SH-SY5Y (cell line): Measurements from ENCODE around the gene MADD.

Experiments
- GATA2 ChIP-seq: IDR thresholded peaks from 2 replicates; pipeline ENCODE4 v1.6.1; 2011; ENCODE audit warnings: mild to moderate bottlenecking, low read depth, low read length
- GATA3 ChIP-seq: IDR thresholded peaks from 2 replicates; pipeline ENCODE4 v1.6.1; 2011; ENCODE audit warnings: low read depth, mild to moderate bottlenecking, low read length, moderate library complexity

MADD gene

GRCh38 chr11:47269829-47270305, at the start of gene MADD:
Gene MADD (plus strand): TSS chr11:47270133.
- TF ChIP-seq GATA3: no peak
- TF ChIP-seq GATA2: no peak

GRCh38 chr11:47220401-47220821, 49.5 kb upstream of the MADD start:
- TF ChIP-seq GATA3 (no peak), GATA2 (no peak)

DNA sequence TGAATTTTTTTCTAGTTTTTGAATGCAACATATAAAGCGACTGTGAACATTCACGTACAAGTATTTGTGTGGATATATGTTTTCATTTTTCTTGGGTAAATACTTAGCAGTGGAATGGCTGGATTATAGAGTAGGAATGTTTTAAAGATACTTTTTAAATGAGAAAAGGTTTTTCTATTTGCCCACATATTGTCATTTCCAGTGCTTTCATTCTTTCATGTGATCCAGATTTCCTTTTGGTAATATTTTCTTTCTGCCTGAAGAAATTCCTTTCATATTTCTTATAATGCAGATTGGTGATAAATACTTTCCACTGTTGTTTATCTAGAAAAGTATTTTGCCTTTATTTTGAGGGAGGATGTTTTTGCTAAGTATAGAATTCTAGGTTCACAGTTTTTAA, 47.2 kb upstream of the MADD start:
- TF ChIP-seq GATA2 (no peak), GATA3 (no peak)

DNA sequence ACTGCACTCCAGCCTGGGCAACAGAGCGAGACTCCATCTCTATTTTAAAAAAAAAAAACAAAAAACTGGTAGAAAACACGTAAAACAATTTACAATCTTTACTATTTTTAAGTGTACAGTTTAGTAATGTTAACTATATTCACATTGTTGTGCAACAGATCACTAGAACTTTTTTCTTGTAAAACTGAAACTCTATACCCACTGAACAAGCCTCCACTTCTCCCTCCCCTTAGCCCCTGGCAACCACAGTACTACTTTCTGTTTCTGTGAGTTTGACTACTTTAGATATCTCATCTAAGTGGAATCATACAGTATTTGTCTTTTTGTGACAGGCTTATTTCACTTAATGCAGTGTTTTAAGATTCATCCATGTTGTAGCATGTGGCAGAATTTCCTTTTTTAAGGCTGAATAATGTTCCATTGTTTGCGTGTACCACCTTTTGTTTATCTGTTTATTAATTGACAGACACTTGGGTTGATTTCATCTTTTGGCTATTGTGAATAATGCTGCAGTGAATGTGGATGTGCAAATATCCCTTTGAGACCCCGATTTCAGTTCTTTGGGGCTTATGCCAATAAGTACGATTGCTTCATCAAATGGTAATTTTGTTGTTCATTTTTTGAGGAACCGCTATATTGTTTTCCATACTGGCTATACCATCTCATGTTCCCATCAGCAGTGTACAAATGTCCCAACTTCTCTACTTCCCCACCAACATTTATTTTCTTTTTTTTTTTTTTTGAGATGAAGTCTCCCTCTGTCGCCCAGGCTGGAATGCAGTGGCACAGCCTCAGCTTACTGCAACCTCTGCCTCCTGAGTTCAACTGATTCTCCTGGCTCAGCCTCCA, 44.2 kb upstream of the MADD start:
- no peak for TF ChIP-seq GATA3
- TF ChIP-seq GATA2: no peak

DNA sequence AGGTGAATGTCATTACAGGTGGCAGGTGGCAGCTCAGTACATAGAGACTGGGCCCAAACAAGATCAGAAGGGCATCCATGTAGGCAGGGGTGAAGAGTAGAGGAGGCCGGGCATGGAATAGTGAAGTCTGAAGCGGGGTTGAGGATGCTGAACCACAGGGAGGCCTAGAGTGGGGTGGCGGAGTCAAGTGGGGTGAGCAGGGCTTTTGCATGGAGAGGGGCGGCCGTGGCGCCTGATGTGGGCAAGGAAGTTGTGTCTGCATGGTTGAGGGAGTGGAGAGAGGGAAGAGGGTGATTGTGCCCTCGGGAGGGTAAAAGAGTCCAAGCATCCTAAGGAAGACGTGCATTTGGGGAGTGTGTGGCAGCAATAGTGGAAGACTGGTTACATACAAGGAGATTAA, 40.8 kb upstream of the MADD start:
- TF ChIP-seq GATA3: no peak
- TF ChIP-seq GATA2: no peak

- TF ChIP-seq GATA3 (no peak), GATA2 (no peak)
Observed at GRCh38 chr11:47233051-47233450, 36.9 kb upstream of the MADD start.

DNA sequence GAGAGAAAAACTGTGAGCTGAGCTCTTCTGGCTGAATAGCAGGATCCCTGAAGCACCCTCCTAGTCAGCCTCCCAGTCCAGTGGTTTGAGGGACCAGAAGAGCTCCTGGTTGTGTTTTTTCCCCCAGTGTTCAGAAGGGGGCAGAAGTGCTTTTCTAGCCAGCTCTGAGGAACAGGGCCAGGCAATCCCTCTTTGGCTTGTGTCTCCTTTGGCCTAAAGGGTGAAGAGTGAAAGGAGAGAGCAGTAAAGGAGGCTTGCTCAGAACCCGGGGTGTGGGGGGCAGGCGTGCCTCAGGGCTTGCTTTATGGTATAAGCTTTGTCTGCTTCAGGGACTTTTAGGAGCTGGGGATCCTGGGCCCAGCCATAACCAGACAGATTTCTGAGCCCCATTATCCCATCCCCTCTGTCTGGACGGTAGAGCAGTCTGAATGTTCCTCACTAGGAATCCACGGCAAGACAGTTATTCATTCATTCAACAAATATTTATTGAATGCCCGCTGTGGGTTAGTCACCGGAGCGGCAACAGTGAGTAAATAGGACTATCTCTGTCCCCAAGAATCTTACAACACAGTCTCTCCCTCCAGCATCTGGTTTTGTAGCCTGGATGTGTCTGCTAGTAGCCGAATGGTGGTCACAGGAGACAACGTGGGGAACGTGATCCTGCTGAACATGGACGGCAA, 35.8 kb upstream of the MADD start:
- TF ChIP-seq GATA2 (no peak), GATA3 (no peak)

- TF ChIP-seq GATA3 (no peak), GATA2 (no peak)
Observed at GRCh38 chr11:47234669-47235100, 35.2 kb upstream of the MADD start.

DNA sequence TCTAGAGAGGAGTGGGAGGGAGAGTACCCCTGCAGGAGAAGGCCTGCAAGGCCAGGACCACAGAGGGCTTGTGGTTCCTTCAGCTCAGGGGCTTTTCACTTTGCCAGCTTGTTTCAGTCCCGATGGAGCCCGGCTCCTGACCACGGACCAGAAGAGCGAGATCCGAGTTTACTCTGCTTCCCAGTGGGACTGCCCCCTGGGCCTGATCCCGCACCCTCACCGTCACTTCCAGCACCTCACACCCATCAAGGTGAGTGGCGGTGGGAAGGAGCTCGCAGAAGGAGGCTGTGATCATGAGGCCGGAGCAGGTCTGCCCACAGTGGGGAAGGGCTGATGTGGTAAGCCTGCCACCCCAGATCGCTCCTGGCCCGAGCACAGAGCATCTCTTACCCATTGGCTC, 34.8 kb upstream of the MADD start:
- TF ChIP-seq GATA2 (no peak), GATA3 (no peak)

DNA sequence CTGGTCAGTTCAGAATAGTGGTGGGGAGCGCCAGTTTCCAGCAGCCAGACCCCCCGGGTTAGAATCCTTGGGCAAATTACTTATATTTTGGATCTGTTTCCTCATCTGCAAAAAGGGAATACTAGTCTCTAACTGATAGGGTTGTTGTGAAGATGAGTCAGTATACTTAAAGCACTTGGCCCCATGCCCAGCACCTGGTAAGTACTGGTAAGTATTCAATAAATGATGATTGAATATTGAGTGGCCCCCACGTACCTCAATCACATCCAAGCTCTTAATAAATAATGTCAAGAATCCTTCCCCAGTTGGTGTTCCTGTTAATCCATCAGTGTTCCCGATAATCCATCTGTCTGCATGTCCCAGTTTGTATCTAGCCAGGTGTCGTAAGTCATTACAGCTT, 33.5 kb upstream of the MADD start:
- TF ChIP-seq GATA2: no peak
- no peak for TF ChIP-seq GATA3

GRCh38 chr11:47239852-47240251, 30.1 kb upstream of the MADD start:
- no peak for TF ChIP-seq GATA2
- TF ChIP-seq GATA3: no peak

GRCh38 chr11:47241841-47242301, 28.1 kb upstream of the MADD start:
- TF ChIP-seq GATA2 (no peak), GATA3 (no peak)

DNA sequence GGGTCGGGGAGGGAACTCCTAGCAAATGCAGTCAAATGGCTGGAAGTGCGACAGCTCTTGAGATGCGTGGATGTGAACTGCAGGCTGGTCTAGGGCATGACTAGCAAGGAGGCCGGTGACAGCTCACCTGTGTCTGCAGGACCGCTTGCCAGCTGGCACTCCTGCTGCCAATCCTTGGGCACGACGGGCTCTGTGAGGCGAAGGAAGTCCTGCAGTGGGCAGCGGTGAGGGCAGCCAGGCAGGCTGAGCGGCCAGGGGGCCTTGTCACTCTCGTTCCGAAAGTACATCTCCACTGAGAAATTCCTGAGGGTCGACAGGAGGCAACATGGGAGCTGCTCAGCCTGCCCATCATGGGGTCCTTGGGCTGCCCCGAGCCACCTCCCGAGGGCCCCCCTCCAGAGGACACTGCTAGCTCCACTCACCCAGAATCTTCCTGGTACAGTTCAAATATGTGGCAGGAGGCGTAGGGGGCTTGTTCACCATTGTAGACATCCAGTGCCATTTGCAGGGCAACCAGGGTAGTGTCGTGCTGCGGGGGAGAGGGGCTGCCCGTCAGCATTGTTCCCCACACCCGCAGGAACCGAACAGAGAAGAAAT, 27.2 kb upstream of the MADD start:
- no peak for TF ChIP-seq GATA3
- no peak for TF ChIP-seq GATA2

- TF ChIP-seq GATA2 (no peak), GATA3 (no peak)
Observed at GRCh38 chr11:47243454-47243853, 26.5 kb upstream of the MADD start.
